ENCODE results near the gene SEC14L5. TPM values are rescaled to one million over a fixed set of nuclear protein-coding genes. Genes with fewer than 3 reads are reported as not detected.

The SEC14L5 gene
- polyA plus RNA-seq, 3 donors: 0.03 TPM; not detected in 2

- Histone ChIP-seq H3K9me3 (replicated peaks in 1 of 2; ENCODE audit: control insufficient read depth in 1 of 2, insufficient read depth in 1 of 2, low read length in 2 of 2) (peaks cover 16 to 19% of the 10 kb centered on the region in 2 donors), H3K36me3 (replicated peaks in 1 of 2; ENCODE audit: control insufficient read depth in 1 of 2, insufficient read depth in 2 of 2, low read length in 2 of 2) (no peaks in the 10 kb centered on the region), H2AFZ (ENCODE audit: insufficient read depth, low read depth, low read length, poor library complexity, severe bottlenecking) (no peak overlapping the region), H3K4me2 (replicated peaks; ENCODE audit: extremely low read depth, low read length, poor library complexity, severe bottlenecking) (no peak overlapping the region), H4K20me1 (ENCODE audit: insufficient read depth, low read length) (no peaks in the 10 kb centered on the region), H3K4me3 (replicated peaks in 1 of 3; ENCODE audit: low read depth in 2 of 3, low read length in 3 of 3) (no peak overlapping the region), H3K9ac (ENCODE audit: insufficient read depth, low read length, poor library complexity, severe bottlenecking) (no peak overlapping the region), H3K27ac (ENCODE audit: low read depth in 1 of 2, low read length in 2 of 2) (no peak overlapping the region), H3K79me2 (ENCODE audit: insufficient read depth, low read length) (no peaks in the 10 kb centered on the region), H3K27me3 (ENCODE audit: control insufficient read depth in 2 of 2, insufficient read depth in 2 of 2, low read length in 2 of 2) (no peaks in the 10 kb centered on the region), H3K4me1 (ENCODE audit: control insufficient read depth in 1 of 2, insufficient read depth in 2 of 2, low read length in 2 of 2) (no peaks in the 10 kb centered on the region)
- peaks cover 12 to 28% (median 14%) of the 10 kb centered on the region in 3 donors for H3K27me3 Mint-ChIP-seq (ENCODE audit: low read depth in 3 of 3)
- WGBS (ENCODE audit: insufficient coverage): 94% methylated on average over 8 of the region's 18 CpGs
- no peak for DNase-seq
- TF ChIP-seq, protein P1, sequence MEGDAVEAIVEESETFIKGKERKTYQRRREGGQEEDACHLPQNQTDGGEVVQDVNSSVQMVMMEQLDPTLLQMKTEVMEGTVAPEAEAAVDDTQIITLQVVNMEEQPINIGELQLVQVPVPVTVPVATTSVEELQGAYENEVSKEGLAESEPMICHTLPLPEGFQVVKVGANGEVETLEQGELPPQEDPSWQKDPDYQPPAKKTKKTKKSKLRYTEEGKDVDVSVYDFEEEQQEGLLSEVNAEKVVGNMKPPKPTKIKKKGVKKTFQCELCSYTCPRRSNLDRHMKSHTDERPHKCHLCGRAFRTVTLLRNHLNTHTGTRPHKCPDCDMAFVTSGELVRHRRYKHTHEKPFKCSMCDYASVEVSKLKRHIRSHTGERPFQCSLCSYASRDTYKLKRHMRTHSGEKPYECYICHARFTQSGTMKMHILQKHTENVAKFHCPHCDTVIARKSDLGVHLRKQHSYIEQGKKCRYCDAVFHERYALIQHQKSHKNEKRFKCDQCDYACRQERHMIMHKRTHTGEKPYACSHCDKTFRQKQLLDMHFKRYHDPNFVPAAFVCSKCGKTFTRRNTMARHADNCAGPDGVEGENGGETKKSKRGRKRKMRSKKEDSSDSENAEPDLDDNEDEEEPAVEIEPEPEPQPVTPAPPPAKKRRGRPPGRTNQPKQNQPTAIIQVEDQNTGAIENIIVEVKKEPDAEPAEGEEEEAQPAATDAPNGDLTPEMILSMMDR (IDR thresholded peaks at IDR 0.05): no peak
- intact Hi-C loops (cut with micrococcal nuclease): no loop called here
- no peaks in the 10 kb centered on the region for H3K4me1 Mint-ChIP-seq
- peak overlapping the region in 1 of 7 donors; percentile 45 for H3K27ac Mint-ChIP-seq
- H3K9me3 Mint-ChIP-seq: peaks cover 15 to 24% (median 22%) of the 10 kb centered on the region in 7 donors
- H3K36me3 Mint-ChIP-seq: peaks cover 0 to 1% of the 10 kb centered on the region in 2 donors
- H3K4me3 Mint-ChIP-seq: no peak overlapping the region
Measured at GRCh38 chr16:4922721-4923342, 35.3 kb upstream of the SEC14L5 start.

- 100% methylated on average over 4 of the region's 6 CpGs for whole genome bisulfite sequencing (ENCODE audit: insufficient coverage)
- no peak overlapping the region for H3K9ac ChIP-seq (ENCODE audit: insufficient read depth, low read length, poor library complexity, severe bottlenecking)
Measured at GRCh38 chr16:4923853-4924252, 34.3 kb upstream of the SEC14L5 start.

More at GRCh38 chr16:4923853-4924252, 34.3 kb upstream of the SEC14L5 start:
- peaks cover 15 to 28% (median 24%) of the 10 kb centered on the region in 7 donors for H3K9me3 Mint-ChIP-seq
- peaks cover 0 to 1% of the 10 kb centered on the region in 2 donors for H3K36me3 Mint-ChIP-seq
- peaks cover 9 to 24% (median 12%) of the 10 kb centered on the region in 3 donors for H3K27me3 Mint-ChIP-seq (ENCODE audit: low read depth in 3 of 3)
- Histone ChIP-seq H3K4me3 (replicated peaks in 1 of 3; ENCODE audit: low read depth in 2 of 3, low read length in 3 of 3) (no peak overlapping the region), H3K4me2 (replicated peaks; ENCODE audit: extremely low read depth, low read length, poor library complexity, severe bottlenecking) (no peak overlapping the region), H2AFZ (ENCODE audit: insufficient read depth, low read depth, low read length, poor library complexity, severe bottlenecking) (no peak overlapping the region), H3K9me3 (replicated peaks in 1 of 2; ENCODE audit: control insufficient read depth in 1 of 2, insufficient read depth in 1 of 2, low read length in 2 of 2) (peaks cover 21 to 22% of the 10 kb centered on the region in 2 donors), H3K27ac (ENCODE audit: low read depth in 1 of 2, low read length in 2 of 2) (no peak overlapping the region), H3K36me3 (replicated peaks in 1 of 2; ENCODE audit: control insufficient read depth in 1 of 2, insufficient read depth in 2 of 2, low read length in 2 of 2) (no peaks in the 10 kb centered on the region), H3K79me2 (ENCODE audit: insufficient read depth, low read length) (no peaks in the 10 kb centered on the region), H3K27me3 (ENCODE audit: control insufficient read depth in 2 of 2, insufficient read depth in 2 of 2, low read length in 2 of 2) (no peaks in the 10 kb centered on the region), H4K20me1 (ENCODE audit: insufficient read depth, low read length) (no peaks in the 10 kb centered on the region), H3K4me1 (ENCODE audit: control insufficient read depth in 1 of 2, insufficient read depth in 2 of 2, low read length in 2 of 2) (no peaks in the 10 kb centered on the region)
- H3K27ac Mint-ChIP-seq: no peak overlapping the region
- intact Hi-C loops (cut with micrococcal nuclease): no loop called here
- H3K4me3 Mint-ChIP-seq: no peak overlapping the region
- DNase-seq: no peak
- TF ChIP-seq, protein P1 (IDR thresholded peaks at IDR 0.05): no peak
- H3K4me1 Mint-ChIP-seq: no peaks in the 10 kb centered on the region

Data from CD14-positive monocyte (primary cell).